HEK293T (cell line): Measurements from ENCODE around the gene PCNX2.

Experiments
- ARNT ChIP-seq: fragments of 450-650 bp; IDR thresholded peaks from 2 replicates; pipeline ENCODE4 v1.6.1; 2017; ENCODE audit warnings: mild to moderate bottlenecking
- BHLHE40 ChIP-seq: fragments of 450-650 bp; IDR thresholded peaks from 2 replicates; pipeline ENCODE4 v1.6.1; 2016; ENCODE audit warnings: mild to moderate bottlenecking, moderate library complexity, borderline replicate concordance
- FOXA1 ChIP-seq: fragments of 450-650 bp; IDR thresholded peaks from 2 replicates; pipeline ENCODE4 v1.6.1; 2016; ENCODE audit warnings: mild to moderate bottlenecking
- FOXK2 ChIP-seq: fragments of 450-650 bp; IDR thresholded peaks from 2 replicates; pipeline ENCODE4 v1.6.1; 2016; ENCODE audit warnings: mild to moderate bottlenecking
- SP1 ChIP-seq: fragments of 450-650 bp; IDR thresholded peaks from 2 replicates; pipeline ENCODE4 v1.6.1; 2017
- SUZ12 ChIP-seq: fragments of 450-650 bp; IDR thresholded peaks from 2 replicates; pipeline ENCODE4 v1.6.1; 2016; ENCODE audit warnings: mild to moderate bottlenecking
- TARDBP ChIP-seq: fragments of 450-650 bp; IDR thresholded peaks from 2 replicates; pipeline ENCODE4 v1.6.1; 2016
- TF ChIP-seq, protein P1 (sequence below): fragments of 450-650 bp; IDR thresholded peaks from 2 replicates; pipeline ENCODE4 v1.6.1; 2016

DNA sequence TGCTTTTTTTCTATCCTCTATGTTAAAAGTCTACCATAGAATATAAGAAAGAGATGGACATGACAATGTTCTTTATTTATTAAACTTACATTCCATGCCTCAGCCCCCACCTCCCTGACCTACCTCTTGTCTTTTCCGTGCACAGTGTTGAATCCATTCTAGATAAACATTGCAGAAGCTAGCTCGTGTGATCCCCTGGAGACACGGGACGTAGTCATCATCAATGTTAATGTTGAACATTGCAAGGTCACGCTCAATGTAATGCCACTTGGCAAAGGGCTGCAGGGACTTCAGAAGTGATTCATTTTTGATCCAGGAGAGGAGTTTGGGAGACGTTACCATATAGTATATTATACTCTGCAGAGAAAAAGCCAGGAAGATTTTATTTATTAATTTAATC, 278.7 kb downstream of the PCNX2 start:
- TF ChIP-seq, protein P1, sequence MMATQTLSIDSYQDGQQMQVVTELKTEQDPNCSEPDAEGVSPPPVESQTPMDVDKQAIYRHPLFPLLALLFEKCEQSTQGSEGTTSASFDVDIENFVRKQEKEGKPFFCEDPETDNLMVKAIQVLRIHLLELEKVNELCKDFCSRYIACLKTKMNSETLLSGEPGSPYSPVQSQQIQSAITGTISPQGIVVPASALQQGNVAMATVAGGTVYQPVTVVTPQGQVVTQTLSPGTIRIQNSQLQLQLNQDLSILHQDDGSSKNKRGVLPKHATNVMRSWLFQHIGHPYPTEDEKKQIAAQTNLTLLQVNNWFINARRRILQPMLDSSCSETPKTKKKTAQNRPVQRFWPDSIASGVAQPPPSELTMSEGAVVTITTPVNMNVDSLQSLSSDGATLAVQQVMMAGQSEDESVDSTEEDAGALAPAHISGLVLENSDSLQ = no peak
- TF ChIP-seq SP1 = no peak
- TF ChIP-seq BHLHE40 = no peak
- no peak for TF ChIP-seq FOXA1
- no peak for TF ChIP-seq TARDBP
- no peak for TF ChIP-seq SUZ12
- no peak for TF ChIP-seq FOXK2
- no peak for TF ChIP-seq ARNT
